Subcutaneous adipose tissue (tissue), 4 donors: ENCODE data around the gene TSSK6. TPM values are rescaled to one million over a fixed set of nuclear protein-coding genes. Genes with fewer than 3 reads are reported as not detected.

Source experiments
- CTCF ChIP-seq: fragments of 450-650 bp; IDR thresholded peaks from one replicate; pipeline ENCODE4 v1.5.1; 2016; ENCODE audit warnings: low read depth, mild to moderate bottlenecking, control low read depth, antibody characterized with exemption, moderate library complexity
- total RNA-seq, 4 donors: library from RNA; depleted of rRNA; stranded (reverse); fragments of >200 nt; gene quantifications; one replicate each; pipeline ENCODE4 v1.1.0, GENCODE V29; 2016

TSSK6 gene
- total RNA-seq, 4 donors from 2014 or later = 0.57 to 2.2 (median 1.3) TPM

- TF ChIP-seq CTCF = no peak
Measured at GRCh38 chr19:19544257-19544953, 29.1 kb upstream of the TSSK6 start.

GRCh38 chr19:19543640-19544039, 28.3 kb upstream of the TSSK6 start:
- no peak for TF ChIP-seq CTCF

- TF ChIP-seq CTCF = no peak
Measured at GRCh38 chr19:19543101-19543500, 27.8 kb upstream of the TSSK6 start.

GRCh38 chr19:19542507-19542906, 27.2 kb upstream of the TSSK6 start:
- TF ChIP-seq CTCF = no peak

- TF ChIP-seq CTCF = no peak
Measured at GRCh38 chr19:19541616-19542015, 26.3 kb upstream of the TSSK6 start.

- no peak for TF ChIP-seq CTCF
Measured at GRCh38 chr19:19540715-19541515, 25.6 kb upstream of the TSSK6 start.

- no peak for TF ChIP-seq CTCF
Measured at GRCh38 chr19:19540064-19540714, 24.8 kb upstream of the TSSK6 start.
